AG04449 (cell line): ENCODE measurements around the gene GOLGA6A.

Experiments
- CTCF ChIA-PET: fragments of 350-600 bp; formaldehyde crosslinking; extraction: SDS; loops from one replicate; lab custom pipeline; 2021; ENCODE audit warnings: antibody characterized with exemption; lab: Yijun Ruan, JAX
- POLR2A ChIA-PET: fragments of 400-600, 350-600 bp; formaldehyde crosslinking; extraction: SDS; loops from one replicate; lab custom pipeline; 2020; ENCODE audit warnings: antibody characterized with exemption, inconsistent platforms; lab: Yijun Ruan, JAX
- DNase-seq: peaks from one replicate; pipeline ENCODE4 v3.0.0-alpha.2; 2010; ENCODE audit warnings: low read depth, low spot score
- H3K4me3 ChIP-seq: 2 replicates; pipeline ENCODE4 v1.5.1; 2011; ENCODE audit warnings: low read depth, mild to moderate bottlenecking, control low read depth, low read length
- CTCF ChIP-seq: IDR thresholded peaks from one replicate; pipeline ENCODE4 v1.5.1; 2011; ENCODE audit warnings: mild to moderate bottlenecking, moderate library complexity, low read length, control low read depth, inconsistent platforms; ENCODE audit not compliant: insufficient read depth; ENCODE audit errors: missing control alignments

GOLGA6A gene

GRCh38 chr15:74123658-74124057, 41.3 kb upstream of the GOLGA6A start:
- CTCF ChIA-PET = interaction anchor here (1.2 to 7.6 kb wide), 5 partner anchors 70 to 198 kb away, joined by 3 to 59 read pairs (median 23); no protein-coding TSS in a partner anchor
- POLR2A ChIA-PET = no interaction called here
- DNase-seq = no peak
- no peak overlapping the region for H3K4me3 ChIP-seq
- no peak for TF ChIP-seq CTCF

- ChIA-PET CTCF (interaction anchor here (1.2 to 7.6 kb wide), 5 partner anchors 70 to 198 kb away, joined by 3 to 59 read pairs (median 23); no protein-coding TSS in a partner anchor), POLR2A (no interaction called here)
- DNase-seq = no peak
- H3K4me3 ChIP-seq = no peak overlapping the region
- no peak for TF ChIP-seq CTCF
Observed at GRCh38 chr15:74123131-74123429, 40.7 kb upstream of the GOLGA6A start.

- no peak for TF ChIP-seq CTCF
- no peak overlapping the region for H3K4me3 ChIP-seq
- ChIA-PET CTCF (interaction anchor here (1.2 to 7.6 kb wide), 5 partner anchors 69 to 199 kb away, joined by 3 to 59 read pairs (median 23); no protein-coding TSS in a partner anchor), POLR2A (no interaction called here)
- no peak for DNase-seq
Observed at GRCh38 chr15:74122403-74123130, 40.2 kb upstream of the GOLGA6A start.

GRCh38 chr15:74121858-74122257, 39.5 kb upstream of the GOLGA6A start:
- CTCF ChIA-PET = interaction anchor here (2.2 to 7.6 kb wide), 4 partner anchors 150 to 200 kb away, joined by 8 to 59 read pairs (median 31); no protein-coding TSS in a partner anchor
- no peak overlapping the region for H3K4me3 ChIP-seq
- DNase-seq = no peak
- POLR2A ChIA-PET = no interaction called here
- no peak for TF ChIP-seq CTCF

- no peak for DNase-seq
- ChIA-PET POLR2A (no interaction called here), CTCF (interaction anchor here (2.2 to 7.6 kb wide), 4 partner anchors 149 to 200 kb away, joined by 8 to 59 read pairs (median 31); no protein-coding TSS in a partner anchor)
- no peak overlapping the region for H3K4me3 ChIP-seq
- no peak for TF ChIP-seq CTCF
Observed at GRCh38 chr15:74121039-74121438, 38.7 kb upstream of the GOLGA6A start.

- no peak overlapping the region for H3K4me3 ChIP-seq
- no peak for DNase-seq
- TF ChIP-seq CTCF = no peak
- ChIA-PET CTCF (interaction anchor here (1.0 to 7.6 kb wide), 5 partner anchors 14 to 201 kb away, joined by 3 to 59 read pairs (median 23); no protein-coding TSS in a partner anchor), POLR2A (no interaction called here)
Observed at GRCh38 chr15:74120426-74120825, 38.1 kb upstream of the GOLGA6A start.
